HG02678 (cell line): ENCODE data around the gene GPR12.

Experiments
- ATAC-seq: cut with Tn5 transposase; IDR thresholded peaks from one replicate; pipeline ENCODE4 v1.9.1; 2021; ENCODE audit warnings: mild to moderate bottlenecking, moderate library complexity; ENCODE audit not compliant: unreplicated experiment

GPR12 gene

GRCh38 chr13:26706381-26706780 is 54.2 kb downstream of the GPR12 start:
- ATAC-seq: no peak

- no peak for ATAC-seq
Observed at GRCh38 chr13:26705536-26705935, 55.0 kb downstream of the GPR12 start.
